Neural progenitor cell (in vitro differentiated cells): ENCODE data around the gene TFCP2L1. TPM values are rescaled to one million over a fixed set of nuclear protein-coding genes. Genes with fewer than 3 reads are reported as not detected.
"Not testable (repeated sequence)": the region's sequence is repeated elsewhere in the genome, so short reads cannot be mapped to it uniquely, and the experiment has no call there.

Experiments used
- DNase-seq: peaks from one replicate; pipeline ENCODE4 v3.0.0-alpha.2; 2016; ENCODE audit warnings: low spot score
- H2AFZ ChIP-seq: fragments of 200-600 bp; sonication (generic); replicated peaks from 2 replicates; pipeline ENCODE4 v1.6.1; 2016; ENCODE audit warnings: antibody characterized with exemption
- H3F3A ChIP-seq: fragments of 200-600 bp; sonication (generic); 2 replicates; pipeline ENCODE4 v1.6.1; 2016; ENCODE audit warnings: antibody characterized with exemption, low read depth
- H3K27ac ChIP-seq: fragments of 200-600 bp; sonication (generic); 2 replicates; pipeline ENCODE4 v1.5.1; 2016; ENCODE audit warnings: mild to moderate bottlenecking
- H3K27me3 ChIP-seq: fragments of 200-600 bp; sonication (generic); 2 replicates; pipeline ENCODE4 v1.6.1; 2016; ENCODE audit warnings: mild to moderate bottlenecking, moderate library complexity
- H3K36me3 ChIP-seq: fragments of 200-600 bp; sonication (generic); 2 replicates; pipeline ENCODE4 v1.5.1; 2016
- H3K4me1 ChIP-seq: fragments of 200-600 bp; sonication (generic); 2 replicates; pipeline ENCODE4 v1.6.1; 2016; ENCODE audit warnings: mixed run types
- H3K4me2 ChIP-seq: fragments of 200-600 bp; sonication (generic); 2 replicates; pipeline ENCODE4 v1.6.1; 2016
- H3K4me3 ChIP-seq: fragments of 200-600 bp; sonication (generic); 2 replicates; pipeline ENCODE4 v1.5.1; 2016
- H3K79me2 ChIP-seq: fragments of 200-600 bp; sonication (generic); 2 replicates; pipeline ENCODE4 v1.6.1; 2016; ENCODE audit warnings: low read depth
- H3K9ac ChIP-seq: fragments of 200-600 bp; sonication (generic); 2 replicates; pipeline ENCODE4 v1.6.1; 2016
- H3K9me3 ChIP-seq: fragments of 200-600 bp; sonication (generic); 2 replicates; pipeline ENCODE4 v1.5.1; 2016; ENCODE audit warnings: low read depth
- H4K20me1 ChIP-seq: fragments of 200-600 bp; sonication (generic); 2 replicates; pipeline ENCODE4 v1.6.1; 2016; ENCODE audit warnings: low read depth
- H3K27ac Mint-ChIP-seq: 3 replicates; pipeline ENCODE4 v1.8.0; 2021; ENCODE audit warnings: mixed read lengths
- H3K27me3 Mint-ChIP-seq: 2 replicates; pipeline ENCODE4 v1.8.0; 2022; ENCODE audit warnings: low read depth, mild to moderate bottlenecking, inconsistent platforms, moderate library complexity, mixed read lengths; ENCODE audit not compliant: insufficient read depth
- H3K36me3 Mint-ChIP-seq: 3 replicates; pipeline ENCODE4 v1.8.0; 2021; ENCODE audit warnings: mixed read lengths
- H3K4me1 Mint-ChIP-seq: 3 replicates; pipeline ENCODE4 v1.8.0; 2021; ENCODE audit warnings: mixed read lengths
- H3K4me3 Mint-ChIP-seq: 3 replicates; pipeline ENCODE4 v1.8.0; 2021; ENCODE audit warnings: mild to moderate bottlenecking, moderate library complexity, mixed read lengths
- H3K9me3 Mint-ChIP-seq: 3 replicates; pipeline ENCODE4 v1.8.0; 2020; ENCODE audit warnings: mixed read lengths
- EZH2 ChIP-seq: fragments of 200-600 bp; sonication (generic); IDR thresholded peaks from 2 replicates; pipeline ENCODE4 v1.6.1; 2017; ENCODE audit warnings: antibody characterized with exemption, mild to moderate bottlenecking, moderate library complexity
- EZH2phosphoT487 ChIP-seq: fragments of 200-600 bp; sonication (generic); IDR thresholded peaks from 2 replicates; pipeline ENCODE4 v1.6.1; 2017; ENCODE audit warnings: antibody characterized with exemption
- total RNA-seq: library from RNA; depleted of rRNA; stranded (reverse); fragments of >200 nt; gene quantifications from 2 replicates; pipeline ENCODE4 v1.2.3, GENCODE V29; 2015; ENCODE audit warnings: low replicate concordance
- TF ChIP-seq, protein P1 (sequence below): fragments of 200-600 bp; sonication (generic); IDR thresholded peaks from 2 replicates; pipeline ENCODE4 v1.5.1; 2017; ENCODE audit warnings: antibody characterized with exemption, mild to moderate bottlenecking

TFCP2L1 gene
- total RNA-seq, 1 donor from 2014 or later: 0.04 TPM

GRCh38 chr2:121272596-121272995, 12.4 kb downstream of the TFCP2L1 start:
- Histone ChIP-seq H2AFZ (no peak overlapping the region), H3K9me3 (no peaks in the 10 kb centered on the region), H3K36me3 (no peaks in the 10 kb centered on the region), H4K20me1 (no peaks in the 10 kb centered on the region), H3F3A (no peaks in the 10 kb centered on the region), H3K9ac (no peak overlapping the region), H3K4me1 (no peaks in the 10 kb centered on the region), H3K79me2 (no peaks in the 10 kb centered on the region), H3K27ac (no peak overlapping the region), H3K4me2 (no peak overlapping the region), H3K4me3 (no peak overlapping the region), H3K27me3 (no peaks in the 10 kb centered on the region)
- DNase-seq: no peak
- Mint-ChIP-seq H3K36me3 (no peaks in the 10 kb centered on the region), H3K9me3 (no peaks in the 10 kb centered on the region), H3K27me3 (no peaks in the 10 kb centered on the region), H3K4me1 (no peaks in the 10 kb centered on the region), H3K27ac (no peak overlapping the region), H3K4me3 (no peak overlapping the region)
- TF ChIP-seq, protein P1, sequence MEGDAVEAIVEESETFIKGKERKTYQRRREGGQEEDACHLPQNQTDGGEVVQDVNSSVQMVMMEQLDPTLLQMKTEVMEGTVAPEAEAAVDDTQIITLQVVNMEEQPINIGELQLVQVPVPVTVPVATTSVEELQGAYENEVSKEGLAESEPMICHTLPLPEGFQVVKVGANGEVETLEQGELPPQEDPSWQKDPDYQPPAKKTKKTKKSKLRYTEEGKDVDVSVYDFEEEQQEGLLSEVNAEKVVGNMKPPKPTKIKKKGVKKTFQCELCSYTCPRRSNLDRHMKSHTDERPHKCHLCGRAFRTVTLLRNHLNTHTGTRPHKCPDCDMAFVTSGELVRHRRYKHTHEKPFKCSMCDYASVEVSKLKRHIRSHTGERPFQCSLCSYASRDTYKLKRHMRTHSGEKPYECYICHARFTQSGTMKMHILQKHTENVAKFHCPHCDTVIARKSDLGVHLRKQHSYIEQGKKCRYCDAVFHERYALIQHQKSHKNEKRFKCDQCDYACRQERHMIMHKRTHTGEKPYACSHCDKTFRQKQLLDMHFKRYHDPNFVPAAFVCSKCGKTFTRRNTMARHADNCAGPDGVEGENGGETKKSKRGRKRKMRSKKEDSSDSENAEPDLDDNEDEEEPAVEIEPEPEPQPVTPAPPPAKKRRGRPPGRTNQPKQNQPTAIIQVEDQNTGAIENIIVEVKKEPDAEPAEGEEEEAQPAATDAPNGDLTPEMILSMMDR: no peak
- TF ChIP-seq EZH2phosphoT487 (no peak), EZH2 (no peak)

DNA sequence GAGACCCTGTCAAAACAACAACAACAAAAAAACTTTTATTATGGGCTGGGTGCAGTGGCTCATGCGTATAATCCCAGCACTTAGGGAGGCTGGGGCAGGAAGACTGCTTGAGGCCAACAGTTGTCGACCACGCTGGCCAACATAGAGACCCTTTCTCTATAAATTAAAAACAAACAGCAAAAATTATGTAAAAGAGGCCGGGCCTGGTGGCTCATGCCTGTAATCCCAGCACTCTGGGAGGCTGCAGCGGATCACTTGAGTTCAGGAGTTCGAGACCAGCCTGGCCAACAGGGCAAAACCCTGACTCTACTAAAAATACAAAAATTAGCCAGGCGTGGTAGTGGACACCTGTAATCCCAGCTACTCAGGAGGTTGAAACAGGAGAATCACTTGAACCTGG, 15.6 kb downstream of the TFCP2L1 start:
- not testable (repeated sequence) for H3K27me3 Mint-ChIP-seq, DNase-seq, H4K20me1 ChIP-seq, H3K36me3 ChIP-seq, H3K4me3 ChIP-seq, H3K27ac Mint-ChIP-seq, H3K9ac ChIP-seq, H3K79me2 ChIP-seq, H3K4me1 ChIP-seq, H3K27me3 ChIP-seq, H3F3A ChIP-seq, H3K9me3 ChIP-seq, H2AFZ ChIP-seq, H3K36me3 Mint-ChIP-seq, H3K27ac ChIP-seq, H3K4me2 ChIP-seq, H3K9me3 Mint-ChIP-seq, H3K4me3 Mint-ChIP-seq, H3K4me1 Mint-ChIP-seq

- no peaks in the 10 kb centered on the region for H3K36me3 ChIP-seq
- no peak overlapping the region for H3K4me3 Mint-ChIP-seq
- H3K4me3 ChIP-seq: no peak overlapping the region
- no peak overlapping the region for H3K27ac ChIP-seq
- no peaks in the 10 kb centered on the region for H3K4me1 Mint-ChIP-seq
- no peak overlapping the region for H2AFZ ChIP-seq
- DNase-seq: no peak
- H3K4me2 ChIP-seq: no peak overlapping the region
- H3K27me3 ChIP-seq: no peaks in the 10 kb centered on the region
- no peaks in the 10 kb centered on the region for H3K36me3 Mint-ChIP-seq
- H3K9me3 ChIP-seq: no peaks in the 10 kb centered on the region
- no peak overlapping the region for H3K27ac Mint-ChIP-seq
- TF ChIP-seq EZH2phosphoT487 (no peak), EZH2 (no peak)
- TF ChIP-seq, protein P1: no peak
- H3F3A ChIP-seq: no peaks in the 10 kb centered on the region
- peaks cover 5% of the 10 kb centered on the region for H3K27me3 Mint-ChIP-seq
- H3K79me2 ChIP-seq: no peaks in the 10 kb centered on the region
- H3K4me1 ChIP-seq: no peaks in the 10 kb centered on the region
- H3K9me3 Mint-ChIP-seq: no peaks in the 10 kb centered on the region
- no peak overlapping the region for H3K9ac ChIP-seq
- no peaks in the 10 kb centered on the region for H4K20me1 ChIP-seq
Measured at GRCh38 chr2:121266543-121267106, 18.4 kb downstream of the TFCP2L1 start.

DNA sequence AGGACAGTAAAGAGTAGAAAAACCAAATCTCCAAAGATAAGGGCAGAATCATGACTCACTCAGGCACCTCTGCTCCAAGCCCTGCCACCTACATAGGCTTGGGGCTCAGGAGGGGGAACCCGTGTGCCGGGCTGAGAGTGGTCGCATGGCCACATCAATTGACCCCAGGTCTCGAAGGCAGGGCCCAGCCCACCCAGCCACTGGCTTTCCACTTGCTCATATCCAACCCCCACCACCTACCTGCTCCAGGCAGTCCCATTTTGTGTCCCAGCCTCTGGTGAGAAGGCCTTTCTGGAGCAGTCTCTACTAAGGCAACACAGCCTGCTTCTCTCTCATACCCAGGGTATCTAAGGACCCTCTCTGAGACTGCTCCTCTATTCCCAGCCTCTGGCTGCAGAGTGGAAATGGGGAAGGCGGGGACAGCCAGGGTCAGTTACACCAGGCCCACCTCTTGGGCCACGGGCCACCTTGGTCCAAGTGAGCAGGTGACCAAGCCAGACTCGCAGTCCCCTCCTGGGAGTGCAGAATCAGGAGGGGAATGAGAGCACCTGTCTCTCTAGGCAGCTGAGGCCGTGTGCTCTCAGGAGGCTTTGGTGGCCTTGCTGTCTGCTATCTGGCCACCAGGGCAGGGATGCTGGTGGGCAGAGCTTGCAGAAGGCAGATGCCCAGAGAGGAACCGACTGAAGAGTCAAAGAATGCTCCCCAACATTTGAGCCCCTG, 20.8 kb downstream of the TFCP2L1 start:
- H3K36me3 ChIP-seq: no peaks in the 10 kb centered on the region
- no peak overlapping the region for H3K4me2 ChIP-seq
- H2AFZ ChIP-seq: no peak overlapping the region
- Mint-ChIP-seq H3K9me3 (no peaks in the 10 kb centered on the region), H3K27ac (no peak overlapping the region), H3K4me1 (no peaks in the 10 kb centered on the region), H3K36me3 (no peaks in the 10 kb centered on the region), H3K27me3 (peaks cover 7% of the 10 kb centered on the region), H3K4me3 (no peak overlapping the region)
- DNase-seq: no peak
- no peaks in the 10 kb centered on the region for H3F3A ChIP-seq
- H3K79me2 ChIP-seq: no peaks in the 10 kb centered on the region
- H3K4me3 ChIP-seq: no peak overlapping the region
- no peaks in the 10 kb centered on the region for H3K27me3 ChIP-seq
- no peaks in the 10 kb centered on the region for H4K20me1 ChIP-seq
- H3K27ac ChIP-seq: no peak overlapping the region
- no peak overlapping the region for H3K9ac ChIP-seq
- H3K9me3 ChIP-seq: no peaks in the 10 kb centered on the region
- H3K4me1 ChIP-seq: no peaks in the 10 kb centered on the region
- TF ChIP-seq EZH2 (no peak), EZH2phosphoT487 (no peak)
- TF ChIP-seq, protein P1: peak; percentile 24
